Spleen (tissue), 11 donors: ENCODE measurements around the gene ARG1. TPM values are rescaled to one million over a fixed set of nuclear protein-coding genes. Genes with fewer than 3 reads are reported as not detected.

Experiments used
- DNase-seq: peaks from one replicate; pipeline ENCODE4 v3.0.0-alpha.2; 2020
- H3K27ac ChIP-seq, 8 donors: fragments of 200-600 bp; sonication (generic) in 7 of 8; 1 replicate in 4 of 8; 2 replicates in 4 of 8; pipeline versions ENCODE4 v1.5.0 to v1.8.0; 2016 to 2021; ENCODE audit warnings: inconsistent platforms in 4 of 8, mild to moderate bottlenecking in 4 of 8, moderate library complexity in 1 of 8
- H3K27me3 ChIP-seq, 7 donors: fragments of 200-600 bp; sonication (generic) in 6 of 7; replicated peaks in 1 of 7; 1 replicate in 4 of 7; 2 replicates in 3 of 7; pipeline versions ENCODE4 v1.5.0 to v1.8.0; 2016 to 2021; ENCODE audit warnings: inconsistent platforms in 3 of 7, mild to moderate bottlenecking in 1 of 7
- H3K36me3 ChIP-seq, 6 donors: fragments of 200-600 bp; sonication (generic) in 5 of 6; 1 replicate in 4 of 6; 2 replicates in 2 of 6; pipeline versions ENCODE4 v1.5.0 to v1.8.0; 2016 to 2021; ENCODE audit warnings: inconsistent platforms in 2 of 6
- H3K4me1 ChIP-seq, 6 donors: fragments of 200-600 bp; sonication (generic) in 5 of 6; 1 replicate in 3 of 6; 2 replicates in 3 of 6; pipeline versions ENCODE4 v1.5.0 to v1.8.0; 2016 to 2021; ENCODE audit warnings: inconsistent platforms in 3 of 6
- H3K4me3 ChIP-seq, 8 donors: fragments of 200-600 bp; sonication (generic) in 7 of 8; 1 replicate in 4 of 8; 2 replicates in 4 of 8; pipeline versions ENCODE4 v1.5.0 to v1.8.0; 2016 to 2021; ENCODE audit warnings: inconsistent platforms in 4 of 8, mild to moderate bottlenecking in 4 of 8, moderate library complexity in 2 of 8
- H3K9me3 ChIP-seq, 8 donors: fragments of 200-600 bp; sonication (generic) in 7 of 8; 1 replicate in 4 of 8; 2 replicates in 4 of 8; pipeline versions ENCODE4 v1.5.0 to v1.8.0; 2016 to 2021; ENCODE audit warnings: inconsistent platforms in 4 of 8
- POLR2A ChIP-seq, 3 donors: fragments of 450-650 bp; IDR thresholded peaks; one replicate each; pipeline ENCODE4 v1.5.1; 2017; ENCODE audit warnings: antibody characterized with exemption in 3 of 3, mild to moderate bottlenecking in 1 of 3
- POLR2AphosphoS5 ChIP-seq, 3 donors: sonication (generic); formaldehyde crosslinking; IDR thresholded peaks; one replicate each; pipeline ENCODE4 v1.5.1; 2017; ENCODE audit warnings: antibody characterized with exemption in 3 of 3
- whole genome bisulfite sequencing, 5 donors: extraction: QIAGEN DNeasy Blood & Tissue Kit in 3 of 5; methylation state at CpG; one replicate each; pipeline versions ENCODE4 v1.1.5 to v1.1.7; 2013 to 2018; 5-methylcytosine and 5-hydroxymethylcytosine counted together
- intact Hi-C: fragments of 100-400 bp; cut with DNase I; formaldehyde crosslinking; loops from one replicate; pipeline ENCODE4 v1.15.0; 2023; ENCODE audit warnings: low total_unique reads
- polyA plus RNA-seq, 3 donors: library from polyadenylated mRNA; stranded (reverse); fragments of 200-250 nt; gene quantifications; one replicate each; pipeline ENCODE4 v1.2.1, GENCODE V29; 2013
- total RNA-seq, 7 donors: library from RNA; depleted of rRNA in 3 of 7; stranded (reverse); fragments of >200 nt in 3 of 7; fragmentation: NEBNext Ultra II Directional in 4 of 7; extraction: Animal tissue kit (Norgen Biotek cat#: 25700) in 4 of 7; gene quantifications; one replicate each; pipeline versions ENCODE4 v1.1.0 to v1.2.1, GENCODE V29; 2016 to 2021
- TF ChIP-seq, protein P1 (sequence below), 11 experiments: fragments of 200-600 bp in 7 of 11; fragments of 450-650 bp in 4 of 11; sonication (generic) in 4 of 11; IDR thresholded peaks in 8 of 11; conservative IDR thresholded peaks in 3 of 11; 1 replicate in 7 of 11; 2 replicates in 4 of 11; pipeline versions ENCODE4 v1.4.0 to v1.8.0; 2016 to 2021; ENCODE audit warnings: antibody characterized with exemption in 11 of 11, inconsistent platforms in 4 of 11, mild to moderate bottlenecking in 1 of 11
- donor health status: healthy with polysubstance abuse.
- donor health status: DM: no; HTN: no; CAD: no; lungs with moderate emphysema.
- donor health status: DM: no; HTN: no; CAD: no.
- donor health status: Bipolar disorder and iron deficiency.
- donor health status: healthy.
- donor health status: DM: no; HTN: no; CAD: no.
- donor health status: DM: yes; HTN: yes; CAD: no.

ARG1 gene
- total and polyA plus RNA-seq, 10 donors = 2.7 to 67.4 (median 18.5) TPM

DNA sequence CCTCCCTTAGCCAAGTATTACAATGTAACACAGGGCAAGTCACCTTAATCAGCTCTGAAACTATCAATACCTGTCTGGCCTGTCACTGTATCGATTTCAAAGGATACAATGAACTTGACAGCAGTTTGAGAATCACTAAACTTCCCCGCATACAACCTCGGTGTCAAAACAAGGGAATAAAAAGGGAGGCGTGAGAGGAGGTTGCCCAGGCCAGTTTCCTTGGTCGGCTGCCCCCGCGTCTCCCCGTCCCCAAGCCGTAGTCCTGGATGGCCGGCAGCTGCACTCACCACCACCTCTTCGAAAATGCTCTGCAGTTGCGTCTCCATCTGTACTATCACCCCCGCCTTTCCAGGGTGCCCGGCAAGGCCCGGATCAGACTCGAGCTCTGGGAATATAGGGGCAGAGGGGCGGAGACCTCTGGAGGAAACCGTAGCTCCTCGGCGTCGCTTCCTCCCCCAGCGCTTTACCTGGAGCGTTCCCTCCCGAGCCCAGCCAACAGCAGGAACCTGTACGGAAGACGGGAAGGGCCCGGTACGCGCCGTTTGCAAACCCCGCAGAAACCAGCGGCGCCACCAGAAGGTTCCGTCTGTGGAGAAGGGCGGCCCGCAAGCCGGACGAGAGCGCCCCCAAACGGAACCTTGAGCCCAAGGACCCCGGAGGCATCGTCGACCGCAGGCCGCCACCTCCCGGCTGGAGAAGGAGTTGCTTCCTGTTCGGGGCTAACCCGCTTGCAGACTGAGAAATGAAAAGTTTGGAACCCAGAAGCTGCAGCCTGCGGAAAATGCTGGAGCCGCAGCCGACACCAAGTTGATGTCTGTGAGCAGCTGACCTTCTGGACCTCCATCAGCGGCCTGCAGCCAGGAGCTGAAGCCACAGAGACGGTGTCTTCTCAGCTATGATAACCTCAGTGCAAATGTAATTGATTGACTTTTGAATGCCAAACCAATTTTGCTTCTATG lies 55.0 kb downstream of the ARG1 start, which contains the start of gene MED23:
Gene MED23, minus strand, starts transcription at position 519 of the 959 bp plus-strand sequence. Its CDS starts 193 bp downstream, at position 326.
- Histone ChIP-seq H3K4me1 (peaks cover 17 to 47% (median 31%) of the 10 kb centered on the region in 6 donors), H3K27ac (peak within 1 kb of the TSS; percentile 1 to 89 (median 80)), H3K27me3 (no peaks in the 10 kb centered on the region), H3K4me3 (peak within 1 kb of the TSS; percentile 54 to 94 (median 84)), H3K36me3 (peaks cover 0 to 37% (median 26%) of the 10 kb centered on the region in 6 donors), H3K9me3 (no peaks in the 10 kb centered on the region)
- intact Hi-C loops = no loop called here
- TF ChIP-seq POLR2AphosphoS5 (IDR thresholded peaks at IDR 0.05) = peak; percentile 90 to 94 (median 92)
- TF ChIP-seq, protein P1, sequence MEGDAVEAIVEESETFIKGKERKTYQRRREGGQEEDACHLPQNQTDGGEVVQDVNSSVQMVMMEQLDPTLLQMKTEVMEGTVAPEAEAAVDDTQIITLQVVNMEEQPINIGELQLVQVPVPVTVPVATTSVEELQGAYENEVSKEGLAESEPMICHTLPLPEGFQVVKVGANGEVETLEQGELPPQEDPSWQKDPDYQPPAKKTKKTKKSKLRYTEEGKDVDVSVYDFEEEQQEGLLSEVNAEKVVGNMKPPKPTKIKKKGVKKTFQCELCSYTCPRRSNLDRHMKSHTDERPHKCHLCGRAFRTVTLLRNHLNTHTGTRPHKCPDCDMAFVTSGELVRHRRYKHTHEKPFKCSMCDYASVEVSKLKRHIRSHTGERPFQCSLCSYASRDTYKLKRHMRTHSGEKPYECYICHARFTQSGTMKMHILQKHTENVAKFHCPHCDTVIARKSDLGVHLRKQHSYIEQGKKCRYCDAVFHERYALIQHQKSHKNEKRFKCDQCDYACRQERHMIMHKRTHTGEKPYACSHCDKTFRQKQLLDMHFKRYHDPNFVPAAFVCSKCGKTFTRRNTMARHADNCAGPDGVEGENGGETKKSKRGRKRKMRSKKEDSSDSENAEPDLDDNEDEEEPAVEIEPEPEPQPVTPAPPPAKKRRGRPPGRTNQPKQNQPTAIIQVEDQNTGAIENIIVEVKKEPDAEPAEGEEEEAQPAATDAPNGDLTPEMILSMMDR (IDR thresholded peaks at IDR 0.05 in 8 of 11, conservative IDR thresholded peaks at IDR 0.05 in 3 of 11) = peak; percentile 81 to 97 (median 94)
- TF ChIP-seq POLR2A (IDR thresholded peaks at IDR 0.05) = peak in 2 of 3 donors; percentile 32 to 77
- peak; percentile 99 for DNase-seq
- 0 to 1% (median 1%) methylated on average over 42 to 53 of the region's 53 CpGs for WGBS, 5 donors

DNA sequence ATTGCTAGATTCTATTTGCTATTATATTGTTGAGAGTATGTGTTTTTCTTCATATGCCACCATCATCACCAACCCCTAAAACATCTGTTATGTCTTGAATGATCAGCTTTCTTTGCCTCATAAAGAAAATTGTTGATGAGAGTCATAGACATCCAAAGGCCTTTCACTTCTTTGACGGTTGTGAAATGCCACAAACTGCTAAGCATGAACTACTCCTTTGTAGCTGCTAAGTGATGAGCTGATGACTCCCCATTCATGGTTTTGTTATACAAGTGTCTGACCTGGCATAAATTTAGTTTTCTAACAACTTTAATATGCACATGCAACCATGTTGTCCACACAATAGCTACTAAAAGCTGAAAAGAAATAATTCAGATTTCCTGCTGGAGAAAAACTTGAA lies 55.7 kb downstream of the ARG1 start:
- WGBS, 5 donors = 42 to 71% (median 50%) methylated on average over 1 of the region's 1 CpG
- Histone ChIP-seq H3K9me3 (no peaks in the 10 kb centered on the region), H3K4me3 (peak overlapping the region in 7 of 8 donors; percentile 54 to 94 (median 86)), H3K27me3 (no peaks in the 10 kb centered on the region), H3K36me3 (peaks cover 0 to 30% (median 19%) of the 10 kb centered on the region in 6 donors), H3K4me1 (peaks cover 17 to 47% (median 31%) of the 10 kb centered on the region in 6 donors), H3K27ac (peak overlapping the region in 6 of 8 donors; percentile 74 to 89 (median 81))
- TF ChIP-seq POLR2AphosphoS5 (IDR thresholded peaks at IDR 0.05) (no peak), POLR2A (IDR thresholded peaks at IDR 0.05) (no peak)
- TF ChIP-seq, protein P1 (IDR thresholded peaks at IDR 0.05 in 8 of 11, conservative IDR thresholded peaks at IDR 0.05 in 3 of 11) = no peak
- intact Hi-C loops = no loop called here
- DNase-seq = no peak

DNA sequence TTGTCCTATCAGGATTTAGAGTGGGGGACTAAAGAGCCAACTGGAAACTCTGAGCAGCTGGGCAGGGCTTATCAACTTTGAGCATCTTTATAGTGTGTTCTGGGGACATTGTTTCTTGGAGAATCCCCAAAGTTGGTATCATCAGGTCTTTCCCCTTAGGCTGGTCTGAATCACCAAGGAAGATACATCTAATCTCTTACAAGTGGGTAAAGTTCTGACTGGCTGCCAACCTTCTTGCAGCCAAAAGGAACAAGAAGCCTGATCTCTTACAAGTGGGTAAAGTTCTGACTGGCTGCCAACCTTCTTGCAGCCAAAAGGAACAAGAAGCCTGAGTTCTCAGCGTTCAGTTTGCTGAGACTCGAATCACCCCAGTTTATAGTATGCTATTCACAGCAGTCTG lies 56.6 kb downstream of the ARG1 start:
- Histone ChIP-seq H3K27me3 (no peaks in the 10 kb centered on the region), H3K27ac (no peak overlapping the region), H3K9me3 (no peaks in the 10 kb centered on the region), H3K4me1 (peaks cover 17 to 47% (median 31%) of the 10 kb centered on the region in 6 donors), H3K36me3 (peaks cover 0 to 21% (median 10%) of the 10 kb centered on the region in 6 donors), H3K4me3 (no peak overlapping the region)
- TF ChIP-seq POLR2A (IDR thresholded peaks at IDR 0.05) = no peak
- TF ChIP-seq, protein P1 (IDR thresholded peaks at IDR 0.05 in 8 of 11, conservative IDR thresholded peaks at IDR 0.05 in 3 of 11) = no peak
- no peak for TF ChIP-seq POLR2AphosphoS5 (IDR thresholded peaks at IDR 0.05)
- WGBS, 5 donors = 84 to 90% (median 88%) methylated on average over 2 of the region's 2 CpGs
- no peak for DNase-seq
- intact Hi-C loops = no loop called here
